Fibroblast of skin of right quadriceps (primary cell): Measurements from ENCODE around the gene FOXD1.
"Not testable (repeated sequence)": the region's sequence is repeated elsewhere in the genome, so short reads cannot be mapped to it uniquely, and the experiment has no call there.

Experiments used
- DNase-seq: peaks from one replicate; pipeline ENCODE4 v3.0.0-alpha.2; 2013

Gene FOXD1

DNA sequence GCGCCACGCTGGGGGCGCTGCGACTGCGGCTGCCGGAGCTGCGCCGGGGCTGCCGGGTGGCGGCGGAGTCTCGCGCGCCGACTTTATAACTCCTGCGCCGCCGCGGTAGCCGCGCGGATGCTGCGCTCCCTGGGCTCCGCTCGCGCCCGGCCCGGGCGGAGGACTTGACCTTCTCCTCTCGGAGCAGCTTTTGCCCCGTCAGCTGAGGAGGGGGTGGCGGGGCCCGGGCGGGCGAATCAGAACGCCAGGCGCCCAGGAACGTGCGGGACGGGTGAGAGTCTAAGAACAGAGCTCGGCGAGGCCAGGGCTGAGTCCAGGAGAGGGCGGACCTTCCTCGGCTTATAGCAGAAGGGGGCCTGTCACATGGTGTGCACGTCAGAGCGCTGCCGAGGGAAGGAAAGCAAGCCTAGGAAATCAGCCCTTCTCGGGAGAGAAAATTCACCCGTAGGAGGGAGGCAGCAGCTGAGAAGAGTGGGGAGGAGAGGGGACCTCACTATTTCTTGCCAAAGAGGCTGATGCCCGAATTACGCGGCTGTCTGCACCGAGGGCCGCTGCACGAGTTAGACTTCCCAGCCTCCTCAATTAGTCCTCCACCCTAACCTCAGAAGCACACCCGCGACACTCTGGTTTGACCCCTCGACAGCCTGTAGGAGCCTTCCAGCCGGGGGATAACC, at the start of gene FOXD1:
FOXD1 (minus strand) TSS at position 315 of the 674 bp plus-strand sequence. CDS start 415 bp downstream, outside the sequence.
- DNase-seq, result peak; percentile 98

DNA sequence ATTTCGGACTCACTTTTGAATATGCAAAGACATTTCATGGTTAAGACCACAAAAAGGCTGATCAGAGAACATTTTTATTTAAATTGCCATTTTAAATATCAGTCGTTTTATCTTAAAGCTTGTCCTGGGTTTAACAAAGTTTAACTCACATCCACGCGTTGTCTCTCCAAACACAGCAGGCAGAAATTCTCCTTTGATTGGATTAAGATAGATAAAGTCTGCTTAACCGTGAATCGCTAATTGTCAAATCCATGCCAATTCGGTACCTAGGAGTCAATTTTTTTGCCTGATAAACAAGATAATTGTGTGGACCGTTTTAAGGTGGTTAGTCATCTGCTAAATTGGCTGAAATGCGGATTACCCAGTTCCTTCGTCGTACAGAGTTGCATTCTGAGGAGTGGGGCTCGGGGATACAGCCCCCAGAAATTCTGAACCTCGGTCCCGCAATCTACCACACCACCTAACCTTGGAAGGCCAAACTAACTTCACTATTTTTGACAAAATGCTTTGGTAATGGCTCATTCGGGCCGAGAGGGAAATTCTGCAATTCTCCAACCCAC, 49.0 kb upstream of the FOXD1 start:
- DNase-seq, result no peak

DNA sequence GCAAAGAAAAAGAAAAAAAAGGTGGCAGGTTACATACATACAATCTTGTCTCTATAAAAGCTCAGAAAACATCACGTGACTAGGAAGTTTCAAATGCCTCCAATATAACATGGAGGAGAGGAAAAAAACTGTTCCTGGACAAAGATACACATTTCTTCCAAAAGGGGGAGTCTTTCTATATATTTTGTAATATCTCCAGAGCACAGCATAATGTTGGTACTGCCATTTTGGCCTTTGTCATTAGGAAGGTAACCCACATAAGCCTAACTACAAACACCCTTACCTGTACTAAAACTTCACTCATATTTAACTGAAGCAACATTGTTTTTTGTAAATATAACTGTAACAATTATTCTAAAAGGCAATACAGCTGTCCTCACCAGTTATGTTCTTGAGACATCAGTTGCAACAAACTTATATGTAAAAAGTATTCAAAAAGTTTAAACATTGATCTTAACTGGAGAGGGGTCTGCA, 48.4 kb upstream of the FOXD1 start:
- DNase-seq, result peak; percentile 77

DNA sequence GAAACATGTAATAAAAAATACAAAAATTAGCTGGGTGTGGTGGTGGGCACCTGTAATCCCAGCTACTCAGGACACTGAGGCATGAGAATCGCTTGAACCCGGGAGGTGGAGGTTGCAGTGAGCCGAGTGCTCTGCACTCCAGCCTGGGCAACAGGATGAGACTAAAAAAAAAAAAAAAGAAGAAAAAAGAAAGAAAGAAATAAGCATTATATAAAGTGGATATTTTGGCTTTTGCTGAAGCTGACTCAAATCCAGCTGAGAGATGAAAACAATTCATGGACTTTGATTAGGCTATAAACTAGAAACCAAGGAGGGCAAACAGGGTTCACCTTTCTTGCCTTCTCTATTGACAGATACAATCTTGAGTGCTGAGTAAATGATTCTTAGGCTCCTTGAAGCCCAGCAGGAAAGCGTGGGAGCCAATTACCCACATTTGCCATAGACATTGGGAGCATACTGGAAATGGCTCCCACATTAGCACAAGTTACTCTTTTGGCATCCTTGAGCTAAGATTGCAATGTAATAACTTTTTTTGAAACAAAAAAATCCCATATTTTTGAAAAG, 47.3 kb upstream of the FOXD1 start:
- no peak for DNase-seq

DNA sequence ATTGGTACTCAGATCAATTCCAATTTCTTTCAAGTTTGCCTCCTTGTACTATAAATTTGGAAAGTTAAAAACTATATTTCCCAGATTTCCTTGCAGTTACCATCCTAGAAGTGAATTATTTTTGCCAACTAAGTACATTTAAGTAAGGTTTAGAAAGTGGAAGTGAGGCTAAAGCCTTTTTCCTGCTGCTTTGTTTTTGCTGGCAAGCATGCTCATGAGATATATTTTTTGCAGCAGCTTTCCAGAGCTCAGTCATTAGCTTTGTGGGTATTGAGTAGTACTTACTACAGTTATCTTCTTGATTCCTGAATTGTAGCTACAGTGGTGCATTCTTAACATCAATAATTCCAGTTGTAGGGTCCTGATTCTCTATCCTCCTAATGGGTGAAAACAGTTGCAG, 46.1 kb upstream of the FOXD1 start:
- no peak for DNase-seq

DNA sequence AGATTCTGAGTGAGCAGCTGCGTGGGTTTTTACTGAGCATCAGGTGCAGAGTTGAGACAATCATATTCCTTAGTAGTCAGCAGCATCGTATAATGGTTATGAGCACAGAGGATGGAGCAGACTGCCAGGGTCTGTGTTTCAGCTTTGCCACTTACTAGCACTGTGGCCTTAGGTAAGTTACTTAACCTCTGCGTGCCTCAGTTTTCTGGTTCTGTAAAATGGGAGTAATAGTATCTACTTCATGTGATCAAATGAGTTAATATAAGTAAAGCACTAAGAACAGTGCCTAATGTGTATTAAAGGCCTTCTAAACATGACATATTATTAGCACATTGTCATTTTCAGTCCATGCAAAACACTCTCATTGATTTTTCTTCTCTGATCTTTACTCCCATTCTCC, 44.8 kb upstream of the FOXD1 start:
- no peak for DNase-seq

DNA sequence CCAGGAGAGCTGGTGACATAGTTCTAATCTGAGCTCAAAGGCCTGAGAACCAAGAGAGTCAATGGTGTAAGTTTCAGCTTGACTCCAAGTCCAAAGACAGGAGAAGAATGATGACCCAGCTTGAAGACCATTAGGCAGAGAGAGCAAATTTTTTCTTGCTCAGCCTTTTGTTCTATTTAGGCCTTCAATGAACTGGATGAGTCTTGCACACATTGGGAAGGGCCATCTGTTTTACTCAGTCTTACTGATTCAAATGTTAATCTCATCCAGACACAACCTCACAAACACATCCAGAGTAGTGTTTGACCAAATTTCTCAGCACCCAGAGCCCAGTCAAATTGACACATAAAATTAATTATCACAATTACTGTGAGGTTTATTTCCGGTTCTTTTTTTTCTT, 42.6 kb upstream of the FOXD1 start:
- DNase-seq, result no peak

DNA sequence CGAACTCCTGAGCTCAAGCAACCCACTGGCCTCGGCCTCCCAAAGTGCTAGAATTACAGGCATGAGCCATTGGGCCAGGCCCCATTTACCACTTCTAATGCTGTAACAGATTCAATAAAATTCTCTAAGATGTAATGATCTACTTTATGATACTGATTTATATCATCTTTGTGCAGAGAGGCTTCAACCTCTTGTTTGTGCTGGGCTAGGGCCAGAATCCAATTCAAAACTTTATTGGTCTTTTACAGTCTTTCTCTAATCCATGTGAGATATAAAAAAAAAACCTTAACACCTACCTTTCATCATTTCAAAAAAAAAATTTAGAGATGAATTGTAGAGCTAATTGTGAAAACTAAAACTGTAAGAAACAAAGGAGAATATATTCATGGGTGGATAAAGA, 41.5 kb upstream of the FOXD1 start:
- no peak for DNase-seq

DNA sequence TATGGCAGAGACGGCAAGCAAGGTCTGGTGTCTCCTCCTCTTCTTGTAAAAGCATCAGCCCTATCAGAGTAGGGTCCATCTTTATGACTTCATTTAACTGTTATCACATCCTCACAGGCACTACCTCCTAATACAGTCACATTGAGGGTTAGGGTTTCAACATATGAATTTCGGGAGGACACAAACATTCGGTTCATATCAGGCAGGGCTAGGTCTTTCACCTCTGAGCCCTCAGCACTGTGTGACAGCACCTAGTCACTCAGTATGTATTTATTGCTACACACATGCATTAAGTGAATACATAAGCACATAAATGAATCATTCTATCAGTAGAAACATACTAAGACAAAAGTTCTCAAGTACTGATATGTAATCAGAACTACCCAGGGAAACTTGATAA, 40.2 kb upstream of the FOXD1 start:
- DNase-seq, result no peak

DNA sequence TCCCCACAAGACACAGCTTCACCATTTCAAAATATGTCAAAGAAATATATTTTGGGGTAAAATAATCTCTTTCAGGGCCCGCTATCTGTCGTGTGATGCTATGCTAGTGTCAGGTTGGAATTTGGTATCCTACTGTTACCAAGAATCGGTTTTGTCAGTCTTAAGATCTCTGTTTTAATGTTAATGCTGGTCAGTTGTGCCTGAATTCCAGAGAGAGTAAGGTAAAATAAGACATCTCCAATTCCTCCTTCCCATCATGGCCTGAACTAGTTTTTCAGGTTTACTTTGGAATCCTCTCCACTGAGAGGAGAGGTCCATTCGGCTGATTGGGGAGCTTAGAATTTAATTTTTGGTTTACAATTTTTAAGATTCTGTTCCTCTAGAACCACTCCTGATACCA, 39.2 kb upstream of the FOXD1 start:
- DNase-seq, result no peak

DNA sequence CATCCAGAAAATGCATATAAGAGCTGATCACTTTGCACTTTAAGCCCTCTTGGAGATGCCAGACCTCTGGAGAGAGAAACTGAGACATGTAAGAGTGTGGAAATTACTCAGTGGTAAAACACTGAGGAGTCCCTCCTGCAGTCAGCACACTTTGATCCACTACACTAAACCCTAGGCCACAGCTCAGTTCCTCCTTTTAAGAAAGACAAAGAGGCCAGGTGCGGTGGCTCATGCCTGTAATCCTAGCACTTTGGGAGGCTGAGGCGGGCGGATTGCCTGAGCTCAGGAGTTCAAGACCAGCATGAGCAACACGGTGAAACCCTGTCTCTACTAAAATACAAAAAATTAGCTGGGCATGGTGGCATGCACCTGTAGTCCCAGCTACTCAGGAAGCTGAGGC, 38.7 kb upstream of the FOXD1 start:
- not testable (repeated sequence) for DNase-seq

DNA sequence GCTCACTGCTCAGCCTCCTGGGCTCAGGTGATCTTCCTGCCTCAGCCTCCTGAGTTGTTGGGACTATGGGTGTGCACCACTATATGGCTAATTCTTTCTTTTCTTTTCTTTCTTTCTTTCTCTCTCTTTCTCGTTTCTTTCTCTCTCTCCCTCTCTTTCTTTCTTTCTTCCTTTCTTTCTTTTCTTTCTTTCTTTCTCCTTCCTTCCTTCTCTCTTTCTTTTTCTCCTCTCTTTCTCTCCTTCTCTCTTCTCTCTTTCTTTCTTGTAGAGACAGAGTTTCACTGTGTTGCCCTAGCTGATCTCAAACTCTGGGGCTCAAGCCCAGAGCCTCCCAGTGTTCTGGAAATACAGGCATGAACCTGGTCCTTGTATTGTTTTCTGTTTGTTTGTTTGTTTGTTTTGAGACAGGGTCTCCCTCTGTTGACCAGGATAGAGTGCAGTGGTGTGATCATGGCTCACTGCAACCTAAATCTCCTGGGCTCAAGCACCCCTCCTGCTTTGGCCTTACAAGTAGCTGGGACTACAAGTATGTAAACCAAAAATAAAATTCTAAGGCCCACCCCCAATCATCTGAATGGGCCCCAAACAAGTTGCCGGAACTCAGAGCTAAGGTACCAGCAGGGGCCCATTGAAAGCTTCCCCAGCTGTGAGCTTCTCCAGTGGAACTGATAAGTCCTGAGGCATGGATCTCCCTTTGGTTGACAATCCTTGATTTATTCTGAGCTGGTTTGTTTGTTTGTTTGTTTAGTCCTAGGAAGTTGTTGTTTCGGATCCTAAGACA, 37.7 kb upstream of the FOXD1 start:
- DNase-seq, result no peak

DNA sequence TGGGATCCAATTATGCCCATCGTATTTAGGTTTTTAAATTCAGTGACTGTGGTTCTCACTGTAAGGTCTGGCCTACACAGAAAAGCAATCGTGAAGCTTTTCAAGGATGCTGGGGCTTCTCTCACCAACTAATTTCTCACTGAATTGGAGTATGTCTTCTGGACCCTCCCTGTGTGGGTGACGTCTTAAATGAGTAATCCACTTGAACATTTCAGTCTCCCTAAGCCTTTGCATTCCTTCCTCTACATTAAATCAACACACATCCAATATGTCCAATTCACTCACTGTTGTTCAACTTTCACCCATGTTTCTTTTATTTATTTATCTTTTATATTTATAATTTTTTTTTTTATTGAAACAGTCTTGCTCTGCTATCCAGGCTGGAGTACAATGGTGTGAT, 37.1 kb upstream of the FOXD1 start:
- DNase-seq, result peak; percentile 14

DNA sequence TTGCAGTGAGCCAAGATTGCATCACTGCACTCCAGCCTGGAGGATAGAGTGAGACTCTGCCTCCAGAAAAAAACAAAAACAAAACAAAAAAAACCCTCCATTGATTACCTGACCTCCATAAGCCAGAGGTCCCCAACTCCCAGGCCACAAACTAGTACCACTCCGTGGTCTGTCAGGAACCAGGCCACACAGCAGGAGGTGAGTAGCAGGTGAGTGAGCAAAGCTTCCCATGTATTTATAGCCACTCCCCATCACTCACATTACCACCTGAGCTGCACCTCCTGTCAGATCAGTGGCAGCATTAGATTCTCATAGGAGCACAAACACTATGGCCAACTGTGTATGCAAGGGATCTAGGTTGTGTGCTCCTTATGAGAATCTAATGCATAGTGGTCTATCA, 35.9 kb upstream of the FOXD1 start:
- no peak for DNase-seq

DNA sequence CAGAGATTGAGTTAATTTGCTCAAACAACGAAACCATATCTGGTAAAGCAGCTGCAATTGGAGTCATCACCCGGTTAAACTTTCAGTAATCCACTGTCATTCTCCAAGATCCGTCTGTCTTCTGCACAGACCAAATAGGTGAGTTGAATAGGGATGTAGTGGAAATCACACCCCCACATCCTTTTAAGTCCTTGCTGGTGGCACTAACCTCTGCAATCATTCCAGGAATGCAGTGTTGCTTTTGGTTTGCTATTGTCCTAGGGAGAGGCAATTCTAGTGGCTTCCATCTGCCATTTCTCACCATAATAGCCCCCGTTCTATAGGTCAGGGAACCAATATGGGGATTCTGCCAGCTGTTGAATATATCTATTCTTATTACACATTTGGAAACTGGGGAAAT, 35.1 kb upstream of the FOXD1 start:
- no peak for DNase-seq

DNA sequence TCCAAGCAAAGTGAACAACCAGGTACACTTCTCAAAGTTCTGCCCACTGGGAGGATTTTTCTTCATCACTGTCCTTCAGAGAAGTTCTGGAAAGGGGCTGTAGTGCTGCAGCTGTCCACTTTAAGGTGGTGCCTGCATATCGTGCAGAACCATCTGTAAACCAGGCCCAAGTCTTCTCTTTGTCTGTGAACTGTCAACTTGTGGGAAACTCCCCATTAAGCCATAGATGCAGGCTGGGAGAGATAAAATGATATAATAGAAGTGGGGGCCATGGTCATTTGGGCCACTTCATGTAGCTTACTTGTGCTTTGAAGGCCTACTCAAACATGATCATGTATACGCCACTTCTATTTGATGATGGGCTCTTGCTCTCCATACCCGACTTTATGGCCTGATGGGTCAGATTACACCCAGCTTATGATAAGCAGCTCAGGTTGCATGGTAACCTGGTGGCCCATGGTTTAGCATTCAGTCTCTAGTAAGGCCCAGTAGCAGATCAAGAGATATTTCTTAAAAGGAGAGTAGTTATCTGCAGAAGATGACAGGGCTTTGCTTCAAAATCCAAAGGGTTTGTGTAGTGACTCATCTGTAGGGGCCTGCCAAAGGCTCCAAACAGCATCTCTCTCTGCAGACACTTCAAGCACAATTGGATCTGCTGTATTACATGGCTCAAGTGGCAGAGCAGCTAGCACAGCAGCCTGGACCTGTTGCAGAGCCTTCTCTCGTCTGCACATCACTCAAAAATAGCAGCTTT, 34.0 kb upstream of the FOXD1 start:
- DNase-seq, result peak; percentile 51

DNA sequence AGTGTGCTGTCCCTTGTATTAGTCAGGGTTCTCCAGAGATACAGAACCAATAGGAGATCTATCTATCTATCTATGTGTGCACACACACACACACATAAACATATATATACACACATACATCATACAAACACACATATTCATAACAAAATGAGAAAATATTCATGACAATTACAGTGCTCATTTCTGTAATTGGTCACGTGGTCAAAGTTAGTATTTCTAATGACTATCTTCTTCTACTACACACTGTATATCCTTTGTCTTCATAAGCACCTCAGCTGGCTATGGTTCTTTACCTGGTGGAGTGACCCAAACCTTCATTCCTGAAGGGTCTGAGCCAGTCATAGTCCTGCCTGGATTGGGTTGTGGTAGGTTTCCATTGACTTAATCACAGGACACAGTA, 31.9 kb upstream of the FOXD1 start:
- DNase-seq, result no peak

DNA sequence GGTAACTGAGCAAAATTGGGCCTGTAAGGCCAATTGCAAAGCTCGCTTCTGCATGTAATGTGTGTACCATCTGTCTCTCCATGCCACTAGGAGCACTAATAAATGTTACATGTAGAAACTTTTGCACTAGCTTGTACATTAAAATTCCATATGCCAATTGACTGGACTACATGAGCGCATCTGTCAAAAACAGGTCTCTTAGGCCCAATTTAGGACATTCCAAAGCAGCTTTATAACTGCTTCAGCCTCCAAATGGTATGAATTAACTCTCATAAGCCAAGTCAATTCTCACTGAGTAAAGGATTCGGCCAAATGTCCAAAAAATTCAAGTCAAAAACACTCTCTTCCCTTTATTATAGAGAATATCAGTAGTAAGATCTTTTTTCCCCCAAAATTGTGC, 23.5 kb upstream of the FOXD1 start:
- DNase-seq, result no peak

DNA sequence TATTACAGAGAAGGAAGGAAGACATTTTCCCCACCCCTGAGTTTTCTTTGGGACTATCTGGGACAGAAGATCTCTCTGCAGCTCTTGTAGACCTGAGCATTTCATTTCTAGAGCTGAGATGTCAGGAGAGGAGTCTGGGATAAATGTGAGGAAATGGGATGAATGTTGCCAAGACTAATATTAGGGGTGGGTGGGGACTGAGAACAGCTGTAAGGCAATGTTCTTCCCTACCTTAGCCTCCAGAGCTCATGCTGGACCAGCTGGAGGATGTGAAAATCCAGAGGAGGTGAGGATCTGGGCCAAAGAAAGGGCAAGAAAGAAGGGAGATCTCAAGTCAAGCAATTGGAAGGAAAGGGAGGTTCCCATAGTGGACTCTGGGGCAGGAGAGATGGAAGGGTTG, 23.1 kb upstream of the FOXD1 start:
- no peak for DNase-seq

DNA sequence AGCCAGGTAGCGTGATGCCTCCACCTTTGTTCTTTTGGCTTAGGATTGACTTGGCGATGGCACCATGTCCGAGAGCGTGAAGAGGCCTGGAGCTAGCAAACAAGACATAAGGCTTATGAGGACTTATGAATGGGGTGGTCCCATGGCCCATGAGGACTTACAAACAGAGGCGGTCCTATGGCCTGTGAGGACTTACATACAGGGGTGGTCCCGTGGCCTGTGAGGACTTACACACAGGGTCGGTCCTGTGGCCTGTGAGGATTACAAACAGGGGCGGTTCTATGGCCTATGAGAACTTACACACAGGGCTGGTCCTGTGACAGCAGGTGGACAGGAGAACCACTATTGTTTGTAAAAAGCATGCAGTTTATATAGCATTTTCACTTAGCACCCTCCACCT, 21.3 kb upstream of the FOXD1 start:
- DNase-seq, result no peak

DNA sequence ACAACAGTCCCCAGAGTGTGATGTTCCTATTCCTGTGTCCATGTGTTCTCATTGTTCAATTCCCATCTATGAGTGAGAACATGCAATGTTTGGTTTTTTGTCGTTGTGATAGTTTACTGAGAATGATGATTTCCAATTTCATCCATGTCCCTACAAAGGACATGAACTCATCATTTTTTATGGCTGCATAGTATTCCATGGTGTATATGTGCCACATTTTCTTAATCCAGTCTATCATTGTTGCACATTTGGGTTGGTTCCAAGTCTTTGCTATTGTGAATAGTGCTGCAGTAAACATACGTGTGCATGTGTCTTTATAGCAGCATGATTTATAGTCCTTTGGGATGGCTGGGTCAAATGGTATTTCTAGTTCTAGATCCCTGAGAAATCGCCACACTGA, 20.1 kb upstream of the FOXD1 start:
- DNase-seq, result not testable (repeated sequence)

DNA sequence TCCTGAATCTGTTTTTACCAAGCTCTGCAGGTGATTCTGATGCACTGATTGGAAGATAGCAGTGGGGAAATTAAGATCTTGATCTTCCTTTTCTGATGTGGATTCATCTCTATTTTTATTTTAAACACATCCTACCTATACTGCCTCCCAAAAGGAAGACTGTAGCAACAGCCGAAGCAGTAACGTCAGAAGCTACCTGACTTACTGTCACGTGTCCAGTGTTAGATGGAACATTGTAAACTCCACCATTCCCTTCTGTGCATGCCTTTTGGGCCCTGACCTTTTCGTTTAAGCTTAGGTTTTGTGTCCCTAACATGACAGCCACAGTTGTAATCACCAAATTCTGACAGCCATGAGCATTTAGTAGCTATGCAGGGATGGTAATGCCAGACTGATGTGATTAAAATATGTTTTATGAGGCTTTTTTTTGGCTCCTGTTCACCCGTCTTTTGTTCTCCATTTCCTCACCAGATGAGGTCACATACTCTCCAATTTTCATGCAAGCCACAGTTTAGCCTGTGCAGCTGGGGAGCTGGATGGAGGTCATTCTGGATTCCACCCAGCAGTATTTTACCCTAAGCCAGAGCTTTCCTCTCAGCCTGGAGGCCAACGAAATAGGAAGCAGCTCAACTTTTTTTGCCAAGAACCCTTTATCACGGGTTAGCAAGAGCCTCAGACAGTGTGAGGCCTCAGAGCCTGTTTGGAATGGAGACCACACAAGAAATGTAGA, 15.6 kb upstream of the FOXD1 start:
- DNase-seq, result peak; percentile 46
